Panc1 (cell line): ENCODE measurements around the gene AK8. TPM values are rescaled to one million over a fixed set of nuclear protein-coding genes. Genes with fewer than 3 reads are reported as not detected.

Experiments
- ATAC-seq: fragments of 200-7000 bp; cut with Tn5 transposase; 2 replicates; pipeline ENCODE4 v1.9.1; 2020; ENCODE audit warnings: mild to moderate bottlenecking, moderate library complexity
- BruUV-seq: library from RNA; stranded (reverse); fragments of 400-500 nt; replicated peaks from 2 replicates; lab custom pipeline; 2021; lab: Mats Ljungman, UMichigan
- CTCF ChIA-PET: fragments of 300-600 bp; sonication (Branson Sonifier 250); formaldehyde crosslinking; loops from one replicate; lab custom pipeline; 2022; ENCODE audit warnings: antibody characterized with exemption; lab: Charles Lee
- POLR2A ChIA-PET: fragments of 300-600 bp; sonication (Branson Sonifier 250); formaldehyde crosslinking; loops from one replicate; lab custom pipeline; 2022; ENCODE audit warnings: antibody characterized with exemption; lab: Charles Lee
- DNase-seq: peaks from one replicate; pipeline ENCODE4 v3.0.0-alpha.2; 2010; ENCODE audit warnings: low read depth, low spot score
- H3K27ac ChIP-seq: 2 replicates; pipeline ENCODE4 v1.5.1; 2011; ENCODE audit warnings: mild to moderate bottlenecking, low read length, inconsistent platforms
- H3K27me3 ChIP-seq: fragments of 200-500 bp; sonication (Bioruptor generic); 2 replicates; pipeline ENCODE4 v1.6.0; 2014; ENCODE audit warnings: low read length, inconsistent platforms; ENCODE audit not compliant: control insufficient read depth, insufficient read depth
- H3K36me3 ChIP-seq: fragments of 200-500 bp; sonication (Bioruptor generic); 2 replicates; pipeline ENCODE4 v1.5.1; 2014; ENCODE audit warnings: inconsistent platforms, mild to moderate bottlenecking, low read length, moderate library complexity; ENCODE audit not compliant: control insufficient read depth, insufficient read depth
- H3K4me1 ChIP-seq: 2 replicates; pipeline ENCODE4 v1.5.1; 2011; ENCODE audit warnings: inconsistent platforms, mild to moderate bottlenecking, low read length, moderate library complexity; ENCODE audit not compliant: control insufficient read depth, insufficient read depth
- H3K4me3 ChIP-seq, 2 experiments: 2 replicates each; pipeline ENCODE4 v1.5.1; 2011 to 2012; ENCODE audit warnings: low read depth in 2 of 2, low read length in 2 of 2, mild to moderate bottlenecking in 2 of 2, inconsistent platforms in 1 of 2, moderate library complexity in 1 of 2
- H3K9me3 ChIP-seq: fragments of 200-500 bp; sonication (Bioruptor generic); 2 replicates; pipeline ENCODE4 v1.5.1; 2014; ENCODE audit warnings: low read depth, mild to moderate bottlenecking, inconsistent platforms, low read length, moderate library complexity; ENCODE audit not compliant: control insufficient read depth, insufficient read depth
- CTCF ChIP-seq: fragments of 450-650 bp; IDR thresholded peaks from 2 replicates; pipeline ENCODE4 v1.5.1; 2017; ENCODE audit warnings: mild to moderate bottlenecking
- POLR2AphosphoS5 ChIP-seq: IDR thresholded peaks from 2 replicates; pipeline ENCODE4 v1.6.1; 2012; ENCODE audit warnings: mild to moderate bottlenecking, low read depth, low read length, moderate library complexity
- REST ChIP-seq, 2 experiments: IDR thresholded peaks; 2 replicates each; pipeline ENCODE4 v1.6.1; 2011 to 2012; ENCODE audit warnings: low read depth in 2 of 2, control low read depth in 1 of 2, low read length in 1 of 2, mild to moderate bottlenecking in 1 of 2, moderate library complexity in 1 of 2; ENCODE audit not compliant: insufficient read depth in 1 of 2
- SIN3A ChIP-seq: IDR thresholded peaks from 2 replicates; pipeline ENCODE4 v1.6.1; 2012; ENCODE audit warnings: low read depth, mild to moderate bottlenecking, low read length, moderate library complexity, borderline replicate concordance; ENCODE audit not compliant: insufficient read depth
- TCF7L2 ChIP-seq: IDR thresholded peaks from 2 replicates; pipeline ENCODE4 v1.6.1; 2011; ENCODE audit warnings: mild to moderate bottlenecking, low read depth, low read length, inconsistent platforms
- in situ Hi-C: cut with HindIII; loops from 2 replicates; pipeline ENCODE4 v1.10.0; 2016; ENCODE audit warnings: low sequenced_read_pairs, low pct_unique_long_range_greater_than_20kb
- intact Hi-C: fragments of 100-400 bp; cut with micrococcal nuclease; formaldehyde crosslinking; loops from one replicate; pipeline ENCODE4 v1.10.0; 2022; ENCODE audit not compliant: unreplicated experiment
- total RNA-seq: library from RNA; stranded (reverse); gene quantifications from one replicate; pipeline ENCODE4 v1.2.1, GENCODE V29; 2021; ENCODE audit not compliant: unreplicated experiment

The AK8 gene
- total RNA-seq, 1 experiment from 2014 or later = 0.39 TPM

GRCh38 chr9:132679946-132680625, 198.0 kb downstream of the AK8 start:
- H3K36me3 ChIP-seq = peaks cover 16% of the 10 kb centered on the region
- no TSS peak for BruUV-seq
- intact Hi-C loops (loop anchor here (10.0 kb wide), 1 partner anchor 125 kb away; no protein-coding TSS in a partner anchor), in situ Hi-C loops (no loop called here)
- H3K27ac ChIP-seq = no peak overlapping the region
- TF ChIP-seq POLR2AphosphoS5 (no peak), CTCF (no peak), SIN3A (no peak), TCF7L2 (no peak), REST (IDR thresholded peaks at IDR 0.05; ENCODE audit: insufficient read depth in 1 of 2, low read depth in 2 of 2, low read length in 1 of 2) (no peak)
- DNase-seq (no peak), ATAC-seq (no peak)
- H3K9me3 ChIP-seq = no peaks in the 10 kb centered on the region
- CTCF ChIA-PET = no interaction called here
- POLR2A ChIA-PET = no interaction called here
- H3K27me3 ChIP-seq = no peaks in the 10 kb centered on the region
- peaks cover 4% of the 10 kb centered on the region for H3K4me1 ChIP-seq
- H3K4me3 ChIP-seq = no peak overlapping the region

GRCh38 chr9:132677976-132678375, 200.1 kb downstream of the AK8 start:
- no peak overlapping the region for H3K4me3 ChIP-seq
- peaks cover 13% of the 10 kb centered on the region for H3K36me3 ChIP-seq
- DNase-seq (no peak), ATAC-seq (no peak)
- ChIA-PET POLR2A (no interaction called here), CTCF (no interaction called here)
- H3K27me3 ChIP-seq = no peaks in the 10 kb centered on the region
- peaks cover 5% of the 10 kb centered on the region for H3K4me1 ChIP-seq
- in situ Hi-C loops = no loop called here
- BruUV-seq = no TSS peak
- intact Hi-C loops = loop anchor here (10.0 kb wide), 1 partner anchor 127 kb away; no protein-coding TSS in a partner anchor
- H3K27ac ChIP-seq = no peak overlapping the region
- no peaks in the 10 kb centered on the region for H3K9me3 ChIP-seq
- TF ChIP-seq REST (IDR thresholded peaks at IDR 0.05; ENCODE audit: insufficient read depth in 1 of 2, low read depth in 2 of 2, low read length in 1 of 2) (no peak), SIN3A (no peak), CTCF (no peak), TCF7L2 (no peak), POLR2AphosphoS5 (no peak)
